ENCODE data around the gene NT5C.

The NT5C gene

GRCh38 chr17:75091855-75092327 lies 39.7 kb downstream of the NT5C start:
- peak; percentile 58 for DNase-seq (ENCODE audit: low spot score)

GRCh38 chr17:75090871-75091854 lies 40.4 kb downstream of the NT5C start:
- peak; percentile 70 for DNase-seq (ENCODE audit: low spot score)

GRCh38 chr17:75088465-75089417 lies 42.8 kb downstream of the NT5C start:
- DNase-seq (ENCODE audit: low spot score) = no peak

GRCh38 chr17:75087558-75088453 lies 43.7 kb downstream of the NT5C start, which contains the start of gene SLC16A5:
Gene SLC16A5, plus strand, starts transcription at chr17:75087954. Its CDS starts 5,683 bp downstream, at chr17:75093637.
- DNase-seq (ENCODE audit: low spot score) = no peak

- DNase-seq (ENCODE audit: low spot score) = no peak
Observed at GRCh38 chr17:75087182-75087557, 44.4 kb downstream of the NT5C start.

GRCh38 chr17:75086496-75087181 lies 44.9 kb downstream of the NT5C start:
- no peak for DNase-seq (ENCODE audit: low spot score)

GRCh38 chr17:75084039-75084660 lies 47.4 kb downstream of the NT5C start:
- no peak for DNase-seq (ENCODE audit: low spot score)

- DNase-seq (ENCODE audit: low spot score) = no peak
Observed at GRCh38 chr17:75082683-75083082, 48.9 kb downstream of the NT5C start.

GRCh38 chr17:75081611-75082540 lies 49.7 kb downstream of the NT5C start:
- DNase-seq (ENCODE audit: low spot score) = no peak

Data from hematopoietic multipotent progenitor cell treated with erythropoietin and hydrocortisone succinate and interleukin-3 and kit ligand, for 17 days (in vitro differentiated cells).